Liver (tissue), 1 donor: ENCODE data around the gene CCDC85A.

Experiments
- HNF4G ChIP-seq: IDR thresholded peaks from 2 replicates; pipeline ENCODE4 v1.6.1; 2016; ENCODE audit warnings: antibody characterized with exemption
- TAF1 ChIP-seq: conservative IDR thresholded peaks from 2 replicates; pipeline ENCODE4 v1.6.1; 2016; ENCODE audit warnings: antibody characterized with exemption, mild to moderate bottlenecking
- donor health status: healthy.

GRCh38 chr2:56215911-56216310, 32.1 kb downstream of the CCDC85A start:
- TF ChIP-seq TAF1, result no peak
- TF ChIP-seq HNF4G, result no peak
